ENCODE measurements around the gene LRRN2.

Gene LRRN2

DNA sequence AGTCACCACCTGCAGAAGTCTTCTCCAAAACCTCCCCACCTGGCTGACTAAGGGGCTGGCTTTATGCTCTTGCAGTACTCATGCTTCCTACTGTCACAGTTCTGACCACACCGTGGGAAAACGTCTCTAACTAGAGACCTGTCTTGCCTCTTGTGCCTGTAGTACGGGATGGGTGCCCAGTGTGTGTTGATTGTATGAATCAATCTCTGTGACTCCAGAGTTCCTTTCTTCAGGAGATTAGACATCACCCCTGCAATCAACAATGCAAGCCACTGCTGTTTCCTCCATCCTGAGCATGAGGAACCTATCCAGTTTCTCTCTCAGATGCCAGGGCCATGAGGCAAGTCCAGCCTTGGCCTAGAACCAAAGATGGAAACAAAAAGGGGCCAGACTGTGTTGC lies 64.1 kb downstream of the LRRN2 start:
- no peaks in the 10 kb centered on the region for H3K9me3 ChIP-seq
- no peaks in the 10 kb centered on the region for H3K27me3 ChIP-seq
- DNase-seq: no peak
- no peak overlapping the region for H3K4me3 ChIP-seq (ENCODE audit: low read depth, low read length)
- peaks cover 43% of the 10 kb centered on the region for H3K4me1 ChIP-seq
- TF ChIP-seq, protein P1, sequence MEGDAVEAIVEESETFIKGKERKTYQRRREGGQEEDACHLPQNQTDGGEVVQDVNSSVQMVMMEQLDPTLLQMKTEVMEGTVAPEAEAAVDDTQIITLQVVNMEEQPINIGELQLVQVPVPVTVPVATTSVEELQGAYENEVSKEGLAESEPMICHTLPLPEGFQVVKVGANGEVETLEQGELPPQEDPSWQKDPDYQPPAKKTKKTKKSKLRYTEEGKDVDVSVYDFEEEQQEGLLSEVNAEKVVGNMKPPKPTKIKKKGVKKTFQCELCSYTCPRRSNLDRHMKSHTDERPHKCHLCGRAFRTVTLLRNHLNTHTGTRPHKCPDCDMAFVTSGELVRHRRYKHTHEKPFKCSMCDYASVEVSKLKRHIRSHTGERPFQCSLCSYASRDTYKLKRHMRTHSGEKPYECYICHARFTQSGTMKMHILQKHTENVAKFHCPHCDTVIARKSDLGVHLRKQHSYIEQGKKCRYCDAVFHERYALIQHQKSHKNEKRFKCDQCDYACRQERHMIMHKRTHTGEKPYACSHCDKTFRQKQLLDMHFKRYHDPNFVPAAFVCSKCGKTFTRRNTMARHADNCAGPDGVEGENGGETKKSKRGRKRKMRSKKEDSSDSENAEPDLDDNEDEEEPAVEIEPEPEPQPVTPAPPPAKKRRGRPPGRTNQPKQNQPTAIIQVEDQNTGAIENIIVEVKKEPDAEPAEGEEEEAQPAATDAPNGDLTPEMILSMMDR (IDR thresholded peaks at IDR 0.05; ENCODE audit: low read depth, low read length): no peak
- H3K36me3 ChIP-seq: no peaks in the 10 kb centered on the region; the same call in 1 of the 2 replicates

DNA sequence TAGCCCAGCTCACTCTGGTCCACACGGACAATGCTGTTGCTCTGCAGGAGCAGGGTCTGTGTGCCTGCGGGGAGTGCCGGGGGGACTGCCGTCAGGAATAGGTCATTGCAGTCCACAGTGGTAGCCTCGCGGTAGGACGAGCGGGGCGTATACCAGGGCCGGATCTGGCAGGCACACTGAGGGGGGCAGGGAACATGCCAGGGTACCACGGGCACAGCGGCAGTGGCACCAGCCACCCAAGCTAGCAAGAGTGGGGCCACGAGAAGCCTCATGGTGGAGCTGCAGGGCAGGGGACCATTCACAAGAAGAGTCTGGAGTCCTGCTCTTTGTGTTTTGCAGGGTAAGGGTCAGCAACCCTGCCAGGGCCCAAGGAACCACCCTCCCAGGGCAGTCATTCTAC lies 65.8 kb downstream of the LRRN2 start:
- peaks cover 33% of the 10 kb centered on the region for H3K4me1 ChIP-seq
- no peak overlapping the region for H3K4me3 ChIP-seq (ENCODE audit: low read depth, low read length)
- no peaks in the 10 kb centered on the region; the same call in 1 of the 2 replicates for H3K36me3 ChIP-seq
- H3K9me3 ChIP-seq: no peaks in the 10 kb centered on the region
- no peaks in the 10 kb centered on the region for H3K27me3 ChIP-seq
- DNase-seq: no peak
- TF ChIP-seq, protein P1 (IDR thresholded peaks at IDR 0.05; ENCODE audit: low read depth, low read length): peak; percentile 20; the same call in 1 of the 2 replicates

DNA sequence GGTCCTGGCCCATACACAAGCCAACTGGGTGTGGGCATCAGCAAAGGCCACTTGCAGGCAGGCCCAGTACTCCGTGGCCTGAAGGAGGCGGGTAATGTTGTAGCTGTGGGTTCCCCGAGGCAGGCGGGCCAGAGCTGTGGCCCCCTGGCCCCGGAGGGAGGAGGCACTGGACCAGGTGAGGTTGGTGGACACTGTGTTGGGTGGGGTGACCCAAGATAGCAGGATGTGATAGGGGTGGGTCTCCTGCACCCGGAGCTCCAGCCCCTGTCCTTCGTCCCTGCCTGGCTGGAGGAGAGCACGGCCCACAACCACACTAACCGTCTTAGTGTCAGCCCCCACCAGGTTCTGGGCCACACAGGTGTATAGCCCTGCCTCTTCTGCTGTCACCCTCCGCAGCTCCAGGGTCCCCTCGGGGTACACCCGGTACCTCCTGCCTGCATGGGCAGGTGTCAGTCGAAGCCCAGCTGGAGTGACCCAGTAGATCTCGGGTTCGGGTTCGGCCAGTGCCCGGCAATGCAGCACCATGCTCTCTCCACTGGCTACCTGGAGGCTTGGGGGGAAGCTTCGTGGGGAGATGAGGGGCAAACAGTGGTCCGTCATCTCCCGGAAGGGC lies 67.3 kb downstream of the LRRN2 start:
- H3K9me3 ChIP-seq: no peaks in the 10 kb centered on the region
- DNase-seq: no peak
- peaks cover 21% of the 10 kb centered on the region for H3K4me1 ChIP-seq
- H3K36me3 ChIP-seq: no peaks in the 10 kb centered on the region; the same call in 1 of the 2 replicates
- no peak overlapping the region for H3K4me3 ChIP-seq (ENCODE audit: low read depth, low read length)
- no peaks in the 10 kb centered on the region for H3K27me3 ChIP-seq
- TF ChIP-seq, protein P1 (IDR thresholded peaks at IDR 0.05; ENCODE audit: low read depth, low read length): no peak

DNA sequence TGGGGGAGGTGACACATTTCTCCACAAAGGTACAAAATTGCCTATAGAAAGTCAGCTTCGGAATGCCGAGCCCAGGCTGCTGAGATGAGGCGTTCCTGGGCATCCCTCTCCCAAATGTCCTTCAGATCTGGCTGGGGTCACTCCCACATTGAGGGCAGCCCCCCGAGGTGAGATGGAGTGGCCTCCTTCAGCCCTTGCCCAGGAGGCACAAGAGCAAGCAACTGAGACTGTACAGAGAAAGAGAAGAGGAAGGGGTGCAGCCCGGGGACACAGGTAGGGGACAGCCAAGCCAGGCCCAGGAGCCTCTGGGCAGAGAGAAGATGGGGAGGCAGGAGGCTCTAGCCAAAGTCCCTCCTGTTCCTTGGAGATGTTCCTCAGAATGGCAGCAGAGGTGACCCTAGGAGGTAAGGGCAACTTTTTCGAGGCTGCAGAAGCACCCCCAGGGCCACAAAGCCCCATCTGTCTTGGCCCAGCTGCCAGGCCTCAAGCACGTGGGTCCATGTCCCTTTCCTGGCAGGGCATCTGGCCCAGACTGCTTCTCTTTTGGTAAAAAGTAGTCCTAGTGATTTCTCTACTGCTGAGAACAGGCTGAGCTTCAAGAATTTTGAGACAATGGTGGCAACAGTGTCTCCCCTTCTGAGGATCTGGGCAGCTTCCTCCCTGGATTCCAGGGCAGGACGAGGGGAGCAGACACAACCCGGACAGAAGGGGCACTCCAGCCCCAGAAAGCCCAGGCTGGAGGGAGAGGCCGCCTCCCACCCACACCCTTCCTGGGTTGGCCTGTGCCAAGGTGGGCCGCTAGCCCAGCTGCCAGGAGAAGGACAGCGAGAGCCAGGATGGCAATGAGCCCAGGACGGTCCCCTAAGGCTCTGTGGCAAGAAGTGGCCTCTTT lies 68.0 kb downstream of the LRRN2 start:
- TF ChIP-seq, protein P1 (IDR thresholded peaks at IDR 0.05; ENCODE audit: low read depth, low read length): no peak
- Histone ChIP-seq H3K9me3 (no peaks in the 10 kb centered on the region), H3K4me1 (peaks cover 14% of the 10 kb centered on the region), H3K27me3 (no peaks in the 10 kb centered on the region), H3K36me3 (no peaks in the 10 kb centered on the region; the same call in 1 of the 2 replicates), H3K4me3 (ENCODE audit: low read depth, low read length) (no peak overlapping the region)
- DNase-seq: no peak

DNA sequence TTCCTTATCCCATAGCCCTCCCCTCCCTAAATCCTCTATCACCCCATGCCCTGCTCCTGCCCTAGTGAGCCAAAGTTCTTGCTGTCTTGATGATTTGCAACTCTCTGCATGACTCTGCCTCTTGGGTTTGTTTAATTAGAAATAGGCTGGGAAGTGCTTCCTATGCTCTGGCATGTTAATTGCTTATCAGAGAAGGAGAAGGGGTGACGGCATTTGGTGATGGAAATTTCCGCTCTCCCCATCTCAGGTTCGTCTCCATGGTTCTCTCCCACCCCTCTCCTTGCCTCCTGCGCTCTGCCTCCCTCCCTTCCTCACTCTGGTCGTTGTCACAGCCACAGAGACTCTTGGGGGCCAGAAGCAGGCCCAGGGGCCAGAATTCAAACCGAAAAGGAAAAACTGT lies 68.9 kb downstream of the LRRN2 start:
- H3K36me3 ChIP-seq: no peaks in the 10 kb centered on the region; the same call in 1 of the 2 replicates
- TF ChIP-seq, protein P1 (IDR thresholded peaks at IDR 0.05; ENCODE audit: low read depth, low read length): no peak
- H3K27me3 ChIP-seq: no peaks in the 10 kb centered on the region
- H3K4me1 ChIP-seq: peaks cover 5% of the 10 kb centered on the region
- no peaks in the 10 kb centered on the region for H3K9me3 ChIP-seq
- H3K4me3 ChIP-seq (ENCODE audit: low read depth, low read length): no peak overlapping the region
- no peak for DNase-seq

DNA sequence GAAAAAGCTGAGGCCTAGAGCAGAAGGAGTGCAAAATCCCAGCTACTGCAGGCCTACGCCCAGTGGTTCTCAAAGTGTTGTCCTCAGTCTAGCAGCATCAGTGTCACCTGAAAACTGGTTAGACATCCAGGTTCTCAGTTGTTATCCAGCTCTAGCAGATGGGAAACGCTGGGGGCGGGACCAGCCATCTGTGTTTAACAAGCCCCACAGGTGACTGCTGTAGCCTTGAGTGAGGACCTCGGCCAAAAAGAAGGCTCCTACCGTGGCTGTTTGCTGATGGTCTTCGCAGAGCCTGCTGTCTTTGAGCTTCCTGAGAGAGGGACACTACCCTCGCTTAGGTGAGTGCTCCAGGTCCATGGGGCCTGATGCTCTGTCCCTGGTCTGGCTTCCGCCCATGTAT lies 69.7 kb downstream of the LRRN2 start:
- Histone ChIP-seq H3K27me3 (no peaks in the 10 kb centered on the region), H3K4me3 (ENCODE audit: low read depth, low read length) (no peak overlapping the region), H3K36me3 (no peaks in the 10 kb centered on the region; the same call in 1 of the 2 replicates), H3K9me3 (no peaks in the 10 kb centered on the region), H3K4me1 (no peaks in the 10 kb centered on the region)
- TF ChIP-seq, protein P1 (IDR thresholded peaks at IDR 0.05; ENCODE audit: low read depth, low read length): no peak
- no peak for DNase-seq
